Activated B cell treated with CpG ODN at 0.5 μM for 24 hours (primary cell): ENCODE data around the gene TTC21B. TPM values are rescaled to one million over a fixed set of nuclear protein-coding genes. Genes with fewer than 3 reads are reported as not detected.
A peak's percentile ranks its signal among the peaks of the same experiment; 100 is the strongest.
"Not testable (repeated sequence)": the region's sequence is repeated elsewhere in the genome, so short reads cannot be mapped to it uniquely, and the experiment has no call there.

Source experiments
- ATAC-seq: fragments of 200-7000 bp; cut with Tn5 transposase; one replicate; pipeline ENCODE4 v1.10.0; 2021; ENCODE audit warnings: low read depth, mild to moderate bottlenecking, moderate library complexity
- CTCF ChIA-PET: fragments of 350-600 bp; sonication (Branson Sonifier 250); formaldehyde crosslinking; loops from one replicate; lab custom pipeline; 2021; ENCODE audit warnings: antibody characterized with exemption; lab: Charles Lee
- POLR2A ChIA-PET: fragments of 350-600 bp; sonication (Branson Sonifier 250); formaldehyde crosslinking; loops from one replicate; lab custom pipeline; 2021; ENCODE audit warnings: antibody characterized with exemption; lab: Charles Lee
- DNase-seq: peaks from one replicate; pipeline ENCODE4 v3.0.0; 2022
- H3K27ac Mint-ChIP-seq: one replicate; pipeline ENCODE4 v1.8.0; 2020; ENCODE audit warnings: mixed read lengths
- H3K27me3 Mint-ChIP-seq: one replicate; pipeline ENCODE4 v1.8.0; 2021; ENCODE audit warnings: mixed read lengths
- H3K36me3 Mint-ChIP-seq: one replicate; pipeline ENCODE4 v1.8.0; 2021; ENCODE audit warnings: low read depth, mixed read lengths
- H3K4me1 Mint-ChIP-seq: one replicate; pipeline ENCODE4 v1.8.0; 2021; ENCODE audit warnings: mixed read lengths
- H3K4me3 Mint-ChIP-seq: one replicate; pipeline ENCODE4 v1.8.0; 2020; ENCODE audit warnings: mild to moderate bottlenecking, mixed read lengths
- H3K9me3 Mint-ChIP-seq: one replicate; pipeline ENCODE4 v1.8.0; 2020; ENCODE audit warnings: mixed read lengths
- CTCF ChIP-seq: fragments of 200-600 bp; IDR thresholded peaks from one replicate; pipeline ENCODE4 v1.8.0; 2022; ENCODE audit warnings: antibody characterized with exemption, mild to moderate bottlenecking
- intact Hi-C: fragments of 100-400 bp; cut with micrococcal nuclease; formaldehyde crosslinking; loops from one replicate; pipeline ENCODE4 v1.15.1; 2024
- total RNA-seq: library from RNA; stranded (reverse); gene quantifications from 2 replicates; pipeline ENCODE4 v1.2.3, GENCODE V29; 2022

TTC21B gene
- total RNA-seq, 1 donor from 2014 or later, result 29.2 TPM

- ChIA-PET POLR2A (no interaction called here), CTCF (interaction anchor here (1.8 kb wide), 1 partner anchor 10 kb away, joined by 6 read pairs; no protein-coding TSS in a partner anchor)
- Mint-ChIP-seq H3K27me3 (no peaks in the 10 kb centered on the region), H3K27ac (no peak overlapping the region), H3K4me3 (no peak overlapping the region), H3K36me3 (peaks cover 9% of the 10 kb centered on the region), H3K9me3 (peaks cover 12% of the 10 kb centered on the region), H3K4me1 (peaks cover 12% of the 10 kb centered on the region)
- no peak for ATAC-seq
- intact Hi-C loops, result no loop called here
- no peak for TF ChIP-seq CTCF
- DNase-seq, result no peak
Measured at GRCh38 chr2:165864296-165864695, 89.3 kb downstream of the TTC21B start.

- Mint-ChIP-seq H3K4me3 (no peak overlapping the region), H3K4me1 (peaks cover 11% of the 10 kb centered on the region), H3K36me3 (peaks cover 9% of the 10 kb centered on the region), H3K27ac (no peak overlapping the region), H3K9me3 (peaks cover 12% of the 10 kb centered on the region), H3K27me3 (no peaks in the 10 kb centered on the region)
- ATAC-seq, result peak; percentile 76
- ChIA-PET POLR2A (no interaction called here), CTCF (interaction anchor here (0.6 to 1.8 kb wide), 2 partner anchors 10 to 70 kb away, joined by 4 to 6 read pairs; partner anchors contain the start of gene GALNT3)
- intact Hi-C loops, result no loop called here
- no peak for DNase-seq
- TF ChIP-seq CTCF, result no peak
Measured at GRCh38 chr2:165863810-165864261, 89.7 kb downstream of the TTC21B start.

DNA sequence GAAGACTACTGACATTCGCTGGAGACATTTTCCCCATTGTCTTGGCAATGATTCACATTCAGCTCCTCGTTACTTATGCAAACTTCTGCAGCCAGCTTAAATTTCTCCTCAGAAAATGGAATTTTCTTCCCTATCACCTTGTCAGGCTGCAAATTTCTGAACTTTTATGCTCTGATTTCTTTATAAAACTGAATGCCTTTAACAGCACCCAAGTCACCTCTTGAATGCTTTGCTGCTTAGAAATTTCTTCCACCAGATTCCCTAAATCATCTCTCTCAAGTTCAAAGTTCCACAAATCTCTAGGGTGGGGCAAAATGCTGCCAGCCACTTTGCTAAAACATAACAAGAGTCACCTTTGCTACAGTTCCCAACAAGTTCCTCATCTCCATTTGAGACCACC, 92.5 kb downstream of the TTC21B start:
- ATAC-seq, intact Hi-C loops, DNase-seq, H3K27me3 Mint-ChIP-seq, H3K27ac Mint-ChIP-seq, H3K4me3 Mint-ChIP-seq, POLR2A ChIA-PET, CTCF ChIA-PET, H3K36me3 Mint-ChIP-seq: not testable (repeated sequence)
- H3K9me3 Mint-ChIP-seq, result peaks cover 12% of the 10 kb centered on the region
- peaks cover 11% of the 10 kb centered on the region for H3K4me1 Mint-ChIP-seq

DNA sequence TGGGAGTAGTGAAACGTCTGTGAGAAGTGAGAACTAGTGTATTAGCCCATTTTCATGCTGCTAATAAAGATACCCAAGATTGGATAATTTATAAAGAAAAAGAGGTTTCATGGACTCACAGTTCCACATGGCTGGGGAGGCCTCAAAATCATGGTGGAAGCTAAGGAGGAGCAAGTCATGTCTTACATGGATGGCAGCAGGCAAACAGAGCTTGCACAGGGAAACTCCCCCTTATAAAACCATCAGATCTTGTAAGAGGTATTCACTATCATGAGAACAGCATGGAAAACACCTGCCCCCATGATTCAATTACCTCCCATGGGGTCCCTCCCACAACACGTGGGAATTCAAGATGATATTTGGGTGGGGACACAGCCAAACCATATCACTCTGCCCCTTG, 93.9 kb downstream of the TTC21B start:
- H3K36me3 Mint-ChIP-seq, H3K27ac Mint-ChIP-seq, POLR2A ChIA-PET, H3K4me3 Mint-ChIP-seq, CTCF ChIA-PET, H3K27me3 Mint-ChIP-seq, ATAC-seq, intact Hi-C loops, DNase-seq: not testable (repeated sequence)
- peaks cover 12% of the 10 kb centered on the region for H3K9me3 Mint-ChIP-seq
- peaks cover 11% of the 10 kb centered on the region for H3K4me1 Mint-ChIP-seq

DNA sequence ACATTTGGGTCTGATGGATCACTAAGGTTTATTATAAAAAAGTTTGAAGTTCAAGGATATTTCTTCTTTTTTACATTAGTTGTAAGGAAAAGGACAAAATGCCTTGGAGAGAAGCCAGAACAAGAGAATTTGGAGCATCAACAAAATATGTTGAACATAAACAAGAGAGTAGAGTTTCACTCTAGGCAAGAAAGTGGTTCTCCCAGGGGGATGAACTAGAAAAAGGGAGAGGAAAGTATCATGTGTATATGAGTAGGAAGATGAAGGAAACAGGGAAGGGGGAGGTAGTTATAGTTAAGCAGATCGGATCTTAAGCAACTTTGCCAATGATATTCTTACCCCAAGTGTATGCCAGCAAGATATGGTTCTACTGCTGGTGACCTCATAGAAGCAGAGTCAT, 95.7 kb downstream of the TTC21B start:
- peaks cover 4% of the 10 kb centered on the region for H3K36me3 Mint-ChIP-seq
- no peak for TF ChIP-seq CTCF
- ATAC-seq, result no peak

GRCh38 chr2:165852394-165852793, 101.2 kb downstream of the TTC21B start:
- H3K27me3 Mint-ChIP-seq, result no peaks in the 10 kb centered on the region
- H3K4me1 Mint-ChIP-seq, result no peaks in the 10 kb centered on the region
- intact Hi-C loops, result no loop called here
- DNase-seq (no peak), ATAC-seq (no peak)
- peaks cover 9% of the 10 kb centered on the region for H3K36me3 Mint-ChIP-seq
- ChIA-PET CTCF (no interaction called here), POLR2A (no interaction called here)
- no peak for TF ChIP-seq CTCF
- peaks cover 26% of the 10 kb centered on the region for H3K9me3 Mint-ChIP-seq
- H3K27ac Mint-ChIP-seq, result no peak overlapping the region
- H3K4me3 Mint-ChIP-seq, result no peak overlapping the region

More for the DNA sequence above, 95.7 kb downstream of the TTC21B start:
- intact Hi-C loops, result no loop called here
- ChIA-PET POLR2A (no interaction called here), CTCF (no interaction called here)
- no peak overlapping the region for H3K27ac Mint-ChIP-seq
- peaks cover 21% of the 10 kb centered on the region for H3K9me3 Mint-ChIP-seq
- no peaks in the 10 kb centered on the region for H3K4me1 Mint-ChIP-seq
- H3K4me3 Mint-ChIP-seq, result no peak overlapping the region
- DNase-seq, result no peak
- no peaks in the 10 kb centered on the region for H3K27me3 Mint-ChIP-seq
